NK-92 (cell line): ENCODE data around the gene TFRC.
"Not testable (repeated sequence)": the region's sequence is repeated elsewhere in the genome, so short reads cannot be mapped to it uniquely, and the experiment has no call there.

Source experiments
- DNase-seq: peaks from one replicate; lab custom pipeline; 2025; ENCODE audit not compliant: unreplicated experiment; lab: John Stamatoyannopoulos, UW

The TFRC gene

GRCh38 chr3:196007744-196008335 is 74.0 kb downstream of the TFRC start:
- no peak for DNase-seq

- DNase-seq = not testable (repeated sequence)
These were observed 76.6 kb downstream of the TFRC start for GRCh38 chr3:196005338-196005737.

DNA sequence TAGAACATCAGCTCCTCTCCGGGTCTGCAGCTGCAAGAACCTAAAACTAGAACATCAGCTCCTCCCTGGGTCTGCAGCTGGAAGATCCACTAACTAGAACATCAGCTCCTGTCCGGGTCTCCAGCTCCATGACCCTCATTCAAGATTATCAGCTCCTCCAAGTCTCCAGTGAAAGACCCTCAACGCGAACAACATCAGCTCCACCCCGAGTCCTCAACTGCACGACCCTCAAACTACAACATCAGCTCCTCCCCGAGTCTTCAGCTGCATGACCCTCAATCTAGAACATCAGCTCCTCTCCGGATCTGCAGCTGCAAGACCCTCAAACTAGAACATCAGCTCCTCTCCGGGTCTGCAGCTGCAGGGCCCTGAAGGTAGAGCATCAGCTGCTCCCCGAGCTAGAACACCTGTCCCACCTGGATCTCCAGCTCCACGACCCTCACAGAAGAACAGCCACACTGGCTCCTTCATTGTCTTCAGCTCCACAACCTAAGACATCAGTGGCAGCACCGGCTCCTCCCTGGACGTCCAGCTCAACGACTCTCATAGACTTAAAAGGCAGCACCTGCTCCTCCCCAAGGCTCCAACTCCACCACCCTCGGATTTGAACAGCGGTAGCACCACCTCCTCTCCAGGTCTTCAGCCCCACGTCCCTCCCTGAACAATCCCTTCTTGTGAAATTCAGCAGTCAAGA is 77.4 kb downstream of the TFRC start:
- not testable (repeated sequence) for DNase-seq

DNA sequence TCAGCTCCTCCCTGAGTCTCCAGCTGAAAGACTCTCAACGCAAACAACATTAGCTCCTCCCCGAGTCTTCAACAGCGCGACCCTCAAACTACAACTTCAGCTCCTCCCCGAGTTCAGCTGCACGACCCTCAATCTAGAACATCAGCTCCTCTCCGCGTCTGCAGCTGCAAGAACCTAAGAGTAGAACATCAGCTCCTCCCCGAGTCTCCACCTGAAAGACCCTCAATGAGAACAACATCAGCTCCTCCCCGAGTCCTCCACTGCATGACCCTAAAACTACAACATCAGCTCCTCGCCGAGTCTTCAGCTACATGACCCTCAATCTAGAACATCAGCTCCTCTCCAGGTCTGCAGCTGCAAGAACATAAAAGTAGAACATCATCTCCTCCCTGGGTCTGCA is 78.3 kb downstream of the TFRC start:
- no peak for DNase-seq

DNA sequence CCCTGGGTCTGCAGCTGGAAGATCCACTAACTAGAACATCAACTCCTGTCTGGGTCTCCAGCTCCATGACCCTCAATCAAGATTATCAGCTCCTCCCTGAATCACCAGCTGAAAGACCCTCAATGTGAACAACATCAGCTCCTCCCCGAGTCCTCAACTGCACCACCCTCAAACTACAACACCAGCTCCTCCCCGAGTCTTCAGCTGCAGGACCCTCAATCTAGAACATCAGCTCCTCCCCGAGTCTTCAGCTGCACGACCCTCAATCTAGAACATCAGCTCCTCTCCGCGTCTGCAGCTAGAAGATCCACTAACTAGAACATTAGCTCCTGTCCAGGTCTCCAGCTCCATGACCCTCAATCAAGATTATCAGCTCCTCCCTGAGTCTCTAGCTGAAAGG is 79.2 kb downstream of the TFRC start:
- DNase-seq = not testable (repeated sequence)

GRCh38 chr3:196001240-196001639 is 80.7 kb downstream of the TFRC start:
- not testable (repeated sequence) for DNase-seq

DNA sequence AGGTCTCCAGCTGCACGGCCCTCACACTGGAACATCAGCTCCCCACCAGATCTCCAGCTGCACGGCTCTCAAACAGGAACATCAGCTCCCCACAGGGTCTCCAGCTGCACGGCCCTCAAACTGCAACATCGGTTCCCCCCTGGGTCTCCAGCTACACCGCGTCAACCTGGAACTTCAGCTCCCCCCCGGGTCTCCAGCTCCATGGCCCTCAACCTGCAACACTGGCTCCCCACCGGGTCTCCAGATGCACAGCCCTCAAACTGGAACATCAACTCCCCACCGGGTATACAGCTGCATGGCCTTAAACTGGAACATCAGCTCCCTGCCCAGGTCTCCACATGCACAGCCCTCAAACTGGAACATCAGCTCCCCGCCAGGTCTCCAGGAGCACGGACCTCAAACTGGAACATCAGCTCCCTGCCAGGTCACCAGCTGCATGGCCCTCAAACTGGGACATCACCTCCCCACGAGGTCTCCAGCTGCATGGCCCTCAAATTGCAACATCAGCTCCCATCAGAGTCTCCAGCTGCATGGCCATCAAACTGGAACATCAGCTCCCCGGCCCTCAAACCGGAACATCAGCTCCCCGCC is 81.4 kb downstream of the TFRC start:
- not testable (repeated sequence) for DNase-seq

- DNase-seq = no peak
These were observed 82.0 kb downstream of the TFRC start for GRCh38 chr3:195999896-196000295.
